K562 (cell line): ENCODE data around the gene GRIA3. TPM values are rescaled to one million over a fixed set of nuclear protein-coding genes. Genes with fewer than 3 reads are reported as not detected.

ENCODE experiments used
- ATAC-seq: fragments of 200-7000 bp; cut with Tn5 transposase; 3 replicates; pipeline ENCODE4 v1.9.1; 2020; ENCODE audit warnings: moderate library complexity
- BruUV-seq: library from RNA; stranded (reverse); fragments of 400-500 nt; replicated peaks from 2 replicates; lab custom pipeline; 2021; lab: Mats Ljungman, UMichigan
- CTCF ChIA-PET: fragments of 300-600 bp; formaldehyde crosslinking; extraction: SDS; loops from one replicate; lab custom pipeline; 2021; ENCODE audit warnings: low intra/inter-chr PET ratio; lab: Yijun Ruan, JAX
- POLR2A ChIA-PET: fragments of 300-600, 350-650 bp; sonication (Branson Sonifier 250); formaldehyde crosslinking; extraction: SDS; loops from one replicate; lab custom pipeline; 2021; ENCODE audit warnings: antibody characterized with exemption, inconsistent platforms; lab: Yijun Ruan, JAX
- DNase-seq, 4 experiments: peaks; one replicate each; pipeline versions ENCODE4 v3.0.0 to v3.0.0-alpha.2; 2011 to 2018; ENCODE audit warnings: low spot score in 3 of 4, mixed read lengths in 3 of 4; ENCODE audit errors: extremely low read depth in 1 of 4
- FAIRE-seq: peaks from 2 replicates; lab custom pipeline; 2011; peaks lifted over from hg19 to GRCh38; lab: Jason Lieb, UNC
- H2AFZ ChIP-seq: 2 replicates; pipeline ENCODE4 v1.6.0; 2011; ENCODE audit warnings: low read depth, low read length, control low read depth, inconsistent platforms
- H3K27ac ChIP-seq: fragments of 200-600 bp; 3 replicates; pipeline ENCODE4 v1.8.0; 2011; ENCODE audit warnings: low read depth, mild to moderate bottlenecking, control low read depth, inconsistent platforms, low read length, moderate library complexity, mixed read lengths; ENCODE audit errors: extremely low read depth
- H3K27me3 ChIP-seq, 2 experiments: fragments of 300-600 bp in 1 of 2; 2 replicates in 1 of 2; 3 replicates in 1 of 2; pipeline versions ENCODE4 v1.6.0 to v1.8.0; 2011; ENCODE audit warnings: inconsistent platforms in 2 of 2, low read length in 2 of 2, mild to moderate bottlenecking in 1 of 2, mixed read lengths in 1 of 2, moderate library complexity in 1 of 2; ENCODE audit not compliant: control insufficient read depth in 2 of 2, insufficient read depth in 2 of 2
- H3K36me3 ChIP-seq: fragments of 300-600 bp; 3 replicates; pipeline ENCODE4 v1.8.0; 2011; ENCODE audit warnings: mild to moderate bottlenecking, low read length, inconsistent platforms; ENCODE audit not compliant: control insufficient read depth, insufficient read depth
- H3K4me1 ChIP-seq, 2 experiments: fragments of 200-600 bp in 1 of 2; replicated peaks in 1 of 2; 2 replicates in 1 of 2; 3 replicates in 1 of 2; pipeline versions ENCODE4 v1.5.1 to v1.8.0; 2011; ENCODE audit warnings: inconsistent platforms in 2 of 2, low read length in 2 of 2, mild to moderate bottlenecking in 1 of 2, mixed read lengths in 1 of 2, moderate library complexity in 1 of 2; ENCODE audit not compliant: control insufficient read depth in 2 of 2, insufficient read depth in 2 of 2
- H3K4me2 ChIP-seq: 2 replicates; pipeline ENCODE4 v1.6.1; 2011; ENCODE audit warnings: low read length, control low read depth, inconsistent platforms, mixed read lengths; ENCODE audit not compliant: insufficient read depth
- H3K4me3 ChIP-seq: fragments of 200-600 bp; sonication (generic), shearing (Covaris generic); 2 replicates; pipeline ENCODE4 v1.5.1; 2016; ENCODE audit warnings: control low read depth, inconsistent platforms
- H3K79me2 ChIP-seq: fragments of 200-600 bp; 3 replicates; pipeline ENCODE4 v1.8.0; 2011; ENCODE audit warnings: low read length, inconsistent platforms; ENCODE audit not compliant: control insufficient read depth, insufficient read depth
- H3K9ac ChIP-seq, 2 experiments: 2 replicates each; pipeline versions ENCODE4 v1.6.0 to v1.6.1; 2011; ENCODE audit warnings: low read depth in 2 of 2, low read length in 2 of 2, control low read depth in 1 of 2, inconsistent platforms in 1 of 2, mild to moderate bottlenecking in 1 of 2, mixed read lengths in 1 of 2; ENCODE audit not compliant: insufficient read depth in 1 of 2
- H3K9me1 ChIP-seq: one replicate; pipeline ENCODE4 v1.6.0; 2011; ENCODE audit warnings: inconsistent platforms, mild to moderate bottlenecking, low read length, moderate library complexity; ENCODE audit not compliant: control insufficient read depth, insufficient read depth
- H3K9me3 ChIP-seq: replicated peaks from 2 replicates; pipeline ENCODE4 v1.5.1; 2011; ENCODE audit warnings: low read depth, low read length, inconsistent platforms; ENCODE audit not compliant: control insufficient read depth, insufficient read depth
- H4K20me1 ChIP-seq: replicated peaks from 2 replicates; pipeline ENCODE4 v1.6.1; 2011; ENCODE audit warnings: low read length, inconsistent platforms, mixed read lengths; ENCODE audit not compliant: control insufficient read depth, insufficient read depth
- BRD4 ChIP-seq: fragments of 200-600 bp; sonication (generic); IDR thresholded peaks from 2 replicates; pipeline ENCODE4 v1.6.1; 2017; ENCODE audit warnings: inconsistent platforms
- DLX4 ChIP-seq: fragments of 250-450 bp; sonication (Bioruptor Pico); IDR thresholded peaks from 2 replicates; pipeline ENCODE4 v1.6.1; 2021; ENCODE audit warnings: mild to moderate bottlenecking
- E2F8 ChIP-seq: fragments of 450-650 bp; IDR thresholded peaks from 2 replicates; pipeline ENCODE4 v1.7.1; 2018; ENCODE audit warnings: mild to moderate bottlenecking, low read depth; ENCODE audit not compliant: partially characterized antibody
- ZNF512 ChIP-seq: IDR thresholded peaks from 2 replicates; pipeline ENCODE4 v1.6.1; 2016; ENCODE audit warnings: missing genetic modification characterization, missing compliant biosample characterization
- in situ Hi-C: fragments of 300-500 bp; cut with MboI; formaldehyde crosslinking; loops from 4 replicates; pipeline ENCODE4 v1.15.0; 2018; ENCODE audit warnings: inconsistent platforms, mixed read lengths
- intact Hi-C: fragments of 100-400 bp; cut with micrococcal nuclease; formaldehyde crosslinking; loops from 2 replicates; pipeline ENCODE4 v1.14.2; 2022
- polyA plus RNA-seq, 8 experiments: library from polyadenylated mRNA; depleted of rRNA in 4 of 8; stranded (reverse) in 5 of 8; unstranded in 3 of 8; fragments of >200 nt; fragmentation: Nextera tagmentation in 2 of 8; fragmentation: Illumina TruSeq in 1 of 8; extraction: Ambion mirVana in 2 of 8; extraction: Trizol in 1 of 8; gene quantifications; 2 replicates each; pipeline versions ENCODE4 v1.2.1 to v1.2.3, GENCODE V29; 2011 to 2014; ENCODE audit warnings: inconsistent platforms in 1 of 8, missing spikeins in 1 of 8
- total RNA-seq, 7 experiments: library from RNA; depleted of rRNA in 6 of 7; stranded (reverse); fragments of >200 nt in 6 of 7; fragmentation: Illumina TruSeq in 2 of 7; extraction: Trizol in 2 of 7; gene quantifications; 2 replicates each; pipeline versions ENCODE4 v1.2.1 to v1.2.3, GENCODE V29; 2011 to 2021; ENCODE audit warnings: low replicate concordance in 1 of 7

Gene GRIA3
- total and polyA plus RNA-seq, 9 of the 15 experiments (the other 6 are each of a cell fraction or from before 2014, with no cell fraction given) = 0.10 TPM; not detected in 8

GRCh38 chrX:123308658-123309057 lies 124.6 kb downstream of the GRIA3 start (continued):
- TF ChIP-seq ZNF512 (tag) (no peak), BRD4 (no peak)

- no peak overlapping the region for H3K4me2 ChIP-seq
- no peak for FAIRE-seq
- no peak overlapping the region for H2AFZ ChIP-seq
- no peak for DNase-seq
- no TSS peak for BruUV-seq
- H3K9ac ChIP-seq = no peak overlapping the region
- ChIA-PET POLR2A (no interaction called here), CTCF (no interaction called here)
- no peaks in the 10 kb centered on the region for H3K9me3 ChIP-seq
- intact Hi-C loops = no loop called here
- H3K79me2 ChIP-seq = no peaks in the 10 kb centered on the region
- H3K27me3 ChIP-seq = no peaks in the 10 kb centered on the region
- no peak for ATAC-seq
- no peaks in the 10 kb centered on the region for H4K20me1 ChIP-seq
- H3K4me3 ChIP-seq = no peak overlapping the region
- no peak overlapping the region for H3K27ac ChIP-seq
- no peak for TF ChIP-seq DLX4 (CRISPR knock-in tag)
- no peak for TF ChIP-seq E2F8
- TF ChIP-seq, all 486 proteins: peak for 0
- no peaks in the 10 kb centered on the region for H3K9me1 ChIP-seq
- in situ Hi-C loops = no loop called here
- H3K36me3 ChIP-seq = no peaks in the 10 kb centered on the region
- no peaks in the 10 kb centered on the region for H3K4me1 ChIP-seq
Measured at GRCh38 chrX:123310112-123310511, 126.0 kb downstream of the GRIA3 start.
